NCI-H526 treated with DMSO at 0.1 percent for 48 hours (cell line): Measurements from ENCODE around the gene KIFBP.
"Not testable (repeated sequence)": the region's sequence is repeated elsewhere in the genome, so short reads cannot be mapped to it uniquely, and the experiment has no call there.

ENCODE experiments used
- DNase-seq: peaks from one replicate; lab custom pipeline; 2025; lab: John Stamatoyannopoulos, UW

The KIFBP gene

GRCh38 chr10:69005704-69006485, 17.3 kb downstream of the KIFBP start:
- no peak for DNase-seq

DNA sequence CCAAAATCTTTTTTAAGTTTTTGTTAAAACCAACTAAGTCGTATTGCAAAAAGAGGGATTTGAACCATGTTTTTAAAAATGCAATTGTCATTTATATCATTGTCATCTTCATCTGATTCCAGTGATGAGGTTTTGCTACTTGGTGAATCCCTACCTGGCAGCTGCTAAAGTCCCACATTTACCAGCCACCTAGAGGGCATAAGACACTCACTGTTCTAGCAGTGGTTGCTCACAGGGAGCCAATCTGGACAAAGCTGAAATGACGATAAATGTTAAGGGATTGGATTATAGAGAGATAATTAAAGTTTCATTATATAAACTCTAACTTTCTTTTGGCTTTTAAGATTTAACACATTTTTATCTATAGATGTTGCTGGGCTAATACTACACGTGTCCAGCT, 18.7 kb downstream of the KIFBP start:
- no peak for DNase-seq

- DNase-seq: no peak
These were observed 20.8 kb downstream of the KIFBP start for GRCh38 chr10:69009360-69009759.

DNA sequence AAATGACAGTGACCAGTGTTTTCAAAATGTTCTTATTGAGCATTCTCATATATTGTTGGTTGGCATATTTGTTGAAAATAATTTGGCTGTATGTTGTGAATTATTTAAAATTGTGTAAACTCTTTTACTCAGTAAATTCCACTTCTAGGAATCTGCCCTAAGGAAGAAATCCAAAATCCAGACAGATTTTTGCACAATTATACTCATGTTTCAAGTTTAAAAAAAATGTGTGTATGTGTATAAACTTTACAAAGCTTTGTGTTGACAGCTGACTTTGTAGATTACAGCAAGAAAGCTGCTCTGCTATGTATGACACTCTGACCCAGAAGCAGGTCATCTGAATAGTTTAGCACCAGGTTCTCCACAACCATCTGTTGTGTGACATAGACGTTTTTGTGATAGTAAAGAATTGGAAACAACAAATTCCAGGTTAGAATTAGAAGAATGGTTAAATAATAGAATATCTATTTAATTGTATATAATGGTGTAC, 21.6 kb downstream of the KIFBP start:
- no peak for DNase-seq

- not testable (repeated sequence) for DNase-seq
These were observed 24.2 kb downstream of the KIFBP start for GRCh38 chr10:69012778-69013177.

- DNase-seq: no peak
These were observed 25.6 kb downstream of the KIFBP start for GRCh38 chr10:69014171-69014570.

DNA sequence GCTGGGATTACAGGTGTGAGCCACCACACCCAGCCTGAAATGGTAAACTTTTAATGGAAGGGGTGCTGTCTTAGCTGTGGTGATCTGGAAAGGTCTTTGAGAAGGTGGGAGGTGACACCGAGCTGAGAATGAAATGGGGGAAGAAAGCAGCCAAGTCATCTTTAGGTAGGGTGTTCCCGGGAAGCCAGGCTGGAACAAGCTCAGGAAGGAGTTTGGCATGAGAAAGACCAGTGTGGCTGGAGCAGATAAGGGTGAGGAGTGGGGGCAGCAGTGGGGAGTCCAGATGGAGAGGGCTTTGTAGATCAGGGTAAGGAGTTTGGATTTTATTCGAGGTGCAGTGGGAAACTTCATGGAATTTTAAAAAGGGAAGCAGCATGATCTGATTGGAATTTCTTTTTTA, 30.0 kb downstream of the KIFBP start:
- DNase-seq: no peak

GRCh38 chr10:69022611-69023010, 34.0 kb downstream of the KIFBP start:
- DNase-seq: no peak

GRCh38 chr10:69025370-69025896, 36.8 kb downstream of the KIFBP start:
- DNase-seq: no peak

DNA sequence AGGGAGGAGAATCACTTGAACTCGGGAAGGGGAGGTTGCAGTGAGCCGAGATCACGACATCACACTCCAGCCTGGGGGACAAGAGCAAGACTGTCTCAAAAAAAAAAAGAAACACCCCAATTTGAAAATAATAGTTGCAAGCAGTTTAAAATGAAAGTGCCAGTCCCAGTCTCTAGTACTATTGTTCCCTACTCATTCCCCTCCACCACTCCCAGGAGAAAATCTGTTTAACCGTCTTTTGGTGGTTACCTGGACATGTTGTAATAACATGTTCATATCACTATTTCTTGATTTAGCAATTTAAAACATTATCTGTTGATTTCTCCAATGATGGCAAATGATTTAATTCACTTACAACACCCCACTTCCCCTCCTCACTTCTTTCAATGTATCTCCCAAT, 44.7 kb downstream of the KIFBP start:
- no peak for DNase-seq

GRCh38 chr10:69037489-69037888, 48.9 kb downstream of the KIFBP start:
- no peak for DNase-seq

DNA sequence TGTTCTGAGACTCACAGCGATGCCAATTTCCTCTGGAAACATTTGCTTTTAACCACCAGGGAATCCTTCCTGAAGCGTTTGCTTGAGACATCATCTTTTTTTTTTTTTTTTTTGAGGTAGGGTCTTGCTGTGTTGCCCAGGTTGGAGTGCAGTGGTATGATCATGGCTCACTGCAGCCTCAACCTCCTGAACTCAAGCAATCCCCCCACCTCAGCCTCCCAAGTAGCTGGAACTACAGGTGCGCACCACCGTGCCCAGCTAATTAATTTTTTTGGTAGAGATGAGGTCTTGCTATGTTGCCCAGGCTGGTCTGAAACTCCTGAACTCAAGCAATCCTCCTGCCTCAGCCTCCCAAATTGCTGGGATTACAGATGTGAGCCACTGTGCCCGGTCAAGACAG, 52.3 kb downstream of the KIFBP start:
- DNase-seq: not testable (repeated sequence)

DNA sequence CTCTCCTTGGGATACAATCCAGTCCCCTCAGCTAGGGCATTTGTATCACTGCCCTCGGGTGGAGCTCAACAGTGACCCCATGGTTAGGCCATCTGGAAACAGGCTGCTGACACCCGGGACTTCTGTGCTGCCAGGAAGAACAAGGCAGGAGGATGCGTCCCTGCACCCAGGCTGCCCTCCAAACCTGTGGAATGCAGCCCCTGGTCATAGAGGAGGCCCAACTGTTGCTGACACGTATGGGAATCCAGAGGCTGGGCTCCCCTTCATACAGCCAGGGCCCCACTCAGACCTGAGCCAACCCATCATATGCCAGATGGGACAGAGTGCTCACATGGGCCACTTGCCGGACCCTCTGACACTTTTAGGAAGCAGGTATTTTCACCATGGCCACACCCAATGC, 53.8 kb downstream of the KIFBP start:
- no peak for DNase-seq

- no peak for DNase-seq
These were observed 54.2 kb downstream of the KIFBP start for GRCh38 chr10:69042838-69043237.

DNA sequence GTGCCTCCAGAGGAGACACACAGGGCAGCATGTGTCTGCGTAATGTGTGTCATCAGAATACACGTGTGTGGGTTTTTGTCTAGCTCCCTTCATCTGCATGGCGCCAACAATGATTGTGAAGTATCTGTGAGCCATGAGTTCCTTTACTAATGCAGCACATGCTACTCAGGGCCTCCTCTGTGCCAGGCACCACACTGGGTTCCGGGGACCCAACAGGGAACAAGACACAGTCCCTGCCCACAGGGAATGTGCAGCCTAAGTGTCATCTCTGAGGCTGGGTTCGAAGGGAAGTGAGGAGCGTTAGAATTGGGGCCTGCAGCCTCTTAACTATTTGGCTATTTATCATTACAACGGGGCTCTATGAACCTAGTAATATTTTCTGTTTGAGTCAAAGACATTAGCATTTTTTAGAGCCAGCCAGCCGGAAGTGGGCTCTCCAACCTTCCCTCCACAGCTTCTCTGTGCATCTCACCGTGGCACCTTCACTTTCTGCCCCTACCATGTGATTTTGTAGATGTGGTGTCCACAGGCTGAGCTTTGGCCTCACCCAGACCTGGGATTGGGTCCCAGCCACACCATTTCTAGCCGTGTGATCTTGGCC, 55.4 kb downstream of the KIFBP start:
- no peak for DNase-seq

GRCh38 chr10:69044546-69044945, 55.9 kb downstream of the KIFBP start:
- no peak for DNase-seq

DNA sequence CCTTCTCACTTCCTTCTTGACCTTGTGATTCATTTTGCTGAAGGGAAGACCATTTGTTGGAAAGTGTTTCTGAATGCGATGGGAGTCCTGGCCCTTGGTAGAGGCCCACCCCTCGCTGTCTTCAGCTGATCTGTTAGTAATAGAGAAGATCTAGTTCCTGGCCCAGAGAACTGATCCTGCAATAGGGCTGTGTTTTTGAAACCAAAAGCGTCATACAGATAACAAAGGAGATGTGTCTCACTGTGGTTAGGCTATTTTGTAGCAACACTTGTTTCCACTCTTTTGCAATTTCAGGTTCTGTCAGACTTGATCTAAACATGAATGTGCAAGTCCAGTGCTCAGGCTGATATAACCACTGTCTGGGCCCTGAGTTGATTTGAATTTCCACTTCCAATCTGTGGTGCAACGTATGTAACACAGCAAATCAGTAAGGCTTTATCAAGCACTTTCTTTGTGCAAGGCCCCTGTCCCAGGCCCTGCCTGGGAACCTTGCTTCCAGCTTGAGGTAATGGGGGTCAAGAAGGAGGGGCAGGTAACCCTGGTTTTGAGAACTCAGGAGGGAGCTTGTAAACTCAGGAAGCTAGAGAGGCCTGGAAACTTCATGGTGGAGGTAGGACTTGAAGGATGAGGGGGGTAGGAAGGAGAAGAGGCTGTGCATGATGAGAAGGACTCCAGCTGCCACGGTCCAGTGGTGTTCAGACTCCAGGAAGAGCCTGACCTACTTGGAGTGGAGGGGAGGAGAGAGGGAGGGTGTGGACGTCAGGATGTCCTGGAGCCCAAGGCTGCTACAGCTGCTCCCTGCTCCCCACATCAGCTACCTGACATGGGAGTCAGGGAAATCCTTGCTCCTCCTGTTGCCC, 57.1 kb downstream of the KIFBP start:
- DNase-seq: no peak

- DNase-seq: no peak
These were observed 58.7 kb downstream of the KIFBP start for GRCh38 chr10:69047111-69047832.

DNA sequence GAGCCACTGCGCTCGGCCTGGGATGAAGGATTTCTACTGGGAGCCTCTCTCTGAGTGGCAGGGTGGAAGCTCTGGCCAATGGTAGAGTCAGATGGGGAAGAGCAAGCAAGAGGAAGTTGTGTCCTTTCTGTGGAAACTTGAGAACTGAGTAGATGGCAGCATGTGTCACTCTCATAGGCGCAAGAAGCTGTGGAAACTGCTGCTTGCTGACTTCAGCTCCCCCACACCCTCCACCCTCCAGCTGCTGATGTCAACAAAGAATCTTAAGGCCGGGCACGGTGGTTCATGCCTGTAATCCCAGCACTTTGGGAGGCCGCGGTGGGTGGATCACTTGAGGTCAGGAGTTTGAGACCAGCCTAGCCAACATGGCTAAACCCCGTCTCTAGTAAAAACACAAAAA, 59.5 kb downstream of the KIFBP start:
- no peak for DNase-seq

DNA sequence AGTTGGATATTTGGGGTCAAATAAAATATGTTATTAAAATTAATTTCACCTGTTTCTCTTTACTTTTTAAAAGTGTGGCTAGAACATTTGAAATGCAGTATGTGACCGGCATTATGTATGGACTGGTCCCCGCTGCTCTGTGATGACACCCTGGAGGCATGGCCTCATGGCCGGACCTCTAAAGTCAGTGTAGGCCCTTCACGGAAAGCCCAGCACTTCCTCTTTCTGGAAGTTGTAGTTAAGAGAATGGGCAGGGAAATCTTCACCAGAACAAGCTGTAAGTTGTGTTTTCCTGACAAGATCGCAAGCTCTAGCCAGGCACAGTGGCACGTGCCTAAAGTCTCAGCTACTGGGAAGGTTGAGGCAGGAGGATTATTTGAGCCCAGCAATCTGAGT, 61.0 kb downstream of the KIFBP start:
- no peak for DNase-seq

GRCh38 chr10:69051303-69051702, 62.7 kb downstream of the KIFBP start:
- no peak for DNase-seq
